ENCODE results near the gene DEFB119.
"Not testable (repeated sequence)": the region's sequence is repeated elsewhere in the genome, so short reads cannot be mapped to it uniquely, and the experiment has no call there.

DEFB119 gene

GRCh38 chr20:31390490-31390889 is at the start of gene DEFB119:
Gene DEFB119, minus strand, starts transcription at chr20:31390590. Its CDS starts 107 bp downstream, at chr20:31390483.
- DNase-seq = no peak

GRCh38 chr20:31430568-31431115 is 40.3 kb upstream of the DEFB119 start:
- DNase-seq = no peak

GRCh38 chr20:31427576-31427975 is 37.2 kb upstream of the DEFB119 start:
- DNase-seq = not testable (repeated sequence)

- DNase-seq = not testable (repeated sequence)
Observed at GRCh38 chr20:31426891-31427551, 36.6 kb upstream of the DEFB119 start.

GRCh38 chr20:31425797-31426196 is 35.4 kb upstream of the DEFB119 start:
- no peak for DNase-seq

GRCh38 chr20:31418307-31418706 is 27.9 kb upstream of the DEFB119 start:
- no peak for DNase-seq

- no peak for DNase-seq
Observed at GRCh38 chr20:31415653-31416052, 25.3 kb upstream of the DEFB119 start.

GRCh38 chr20:31414381-31414780 is 24.0 kb upstream of the DEFB119 start:
- no peak for DNase-seq

- DNase-seq = no peak
Observed at GRCh38 chr20:31410011-31410410, 19.6 kb upstream of the DEFB119 start.

- DNase-seq = no peak
Observed at GRCh38 chr20:31406115-31406514, 15.7 kb upstream of the DEFB119 start, which contains the start of gene DEFB121. Gene DEFB121, minus strand, starts transcription at chr20:31406215. Its CDS starts 63 bp downstream, at chr20:31406152.

- no peak for DNase-seq
Observed at GRCh38 chr20:31403886-31404285, 13.5 kb upstream of the DEFB119 start.

- DNase-seq = no peak
Observed at GRCh38 chr20:31394900-31395299, 4.5 kb upstream of the DEFB119 start.

- DNase-seq = no peak
Observed at GRCh38 chr20:31392836-31393235, 2.4 kb upstream of the DEFB119 start.

GRCh38 chr20:31374346-31374745 is 16.0 kb downstream of the DEFB119 start:
- DNase-seq = no peak

- no peak for DNase-seq
Observed at GRCh38 chr20:31368301-31368700, 22.1 kb downstream of the DEFB119 start, which contains the start of gene DEFB118. Gene DEFB118, plus strand, starts transcription at chr20:31368601. Its CDS starts 50 bp downstream, at chr20:31368651.

GRCh38 chr20:31364272-31364671 is 26.1 kb downstream of the DEFB119 start:
- not testable (repeated sequence) for DNase-seq

GRCh38 chr20:31363295-31363694 is 27.1 kb downstream of the DEFB119 start:
- no peak for DNase-seq

GRCh38 chr20:31355981-31356380 is 34.4 kb downstream of the DEFB119 start:
- DNase-seq = no peak

- DNase-seq = no peak
Observed at GRCh38 chr20:31341470-31341869, 48.9 kb downstream of the DEFB119 start.

GRCh38 chr20:31330893-31331292 is 59.5 kb downstream of the DEFB119 start:
- DNase-seq = no peak
